ENCODE measurements around the gene SERBP1. TPM values are rescaled to one million over a fixed set of nuclear protein-coding genes. Genes with fewer than 3 reads are reported as not detected.

Gene SERBP1
- total RNA-seq, 1 donor from 2014 or later = 167 TPM

DNA sequence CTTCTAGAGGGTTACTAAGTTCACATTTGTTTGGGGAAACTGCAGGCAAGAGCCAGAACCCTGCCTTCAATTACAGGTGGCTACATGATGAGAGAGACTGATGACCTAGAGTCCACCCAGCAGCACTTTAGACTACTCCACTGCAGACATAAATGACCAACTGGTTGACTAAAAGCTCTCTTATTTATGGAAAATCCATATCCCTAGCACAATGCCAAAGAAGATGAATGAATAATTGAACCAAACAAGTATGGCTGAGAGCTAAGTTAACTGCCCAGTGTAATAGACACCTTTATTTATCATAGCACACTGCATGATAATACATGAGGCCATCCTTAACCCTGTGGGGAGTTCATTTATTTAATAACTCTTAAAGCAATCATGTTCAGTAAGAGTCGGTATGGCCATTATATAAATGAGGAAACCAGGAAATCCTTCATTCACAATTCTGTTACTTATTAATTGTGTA, 62.1 kb downstream of the SERBP1 start:
- intact Hi-C loops (cut with DNase I) = no loop called here
- no peak for DNase-seq (ENCODE audit: extremely low spot score in 2 of 2)

DNA sequence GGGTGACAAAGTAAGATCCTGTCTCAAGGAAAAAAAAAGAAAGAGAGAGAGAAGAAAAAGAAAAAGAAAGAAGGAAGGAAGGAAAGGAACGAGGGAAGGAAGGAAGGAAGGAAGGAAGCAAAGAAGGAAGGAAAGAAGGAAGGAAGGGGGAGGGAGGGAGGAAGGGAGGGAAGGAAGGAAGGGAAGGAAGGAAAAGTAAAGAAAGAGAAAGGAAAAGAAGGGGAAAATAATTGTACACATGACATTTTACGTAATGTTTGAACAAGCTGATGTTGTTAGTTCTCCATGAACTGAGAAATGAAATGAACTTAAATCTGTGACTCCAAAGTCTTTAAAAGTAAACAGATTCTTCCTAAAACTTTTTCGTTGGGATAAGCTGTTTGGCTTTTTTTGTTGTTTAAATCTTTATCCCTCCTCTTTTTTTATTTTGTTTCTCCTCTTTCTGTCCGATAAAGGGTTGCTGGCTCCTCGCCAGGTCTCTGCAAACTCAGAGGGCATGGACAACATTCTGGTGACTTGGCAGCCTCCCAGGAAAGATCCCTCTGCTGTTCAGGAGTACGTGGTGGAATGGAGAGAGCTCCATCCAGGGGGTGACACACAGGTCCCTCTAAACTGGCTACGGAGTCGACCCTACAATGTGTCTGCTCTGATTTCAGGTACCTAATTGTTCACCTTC, 62.7 kb downstream of the SERBP1 start:
- H3K4me1 ChIP-seq = no peaks in the 10 kb centered on the region
- no peak overlapping the region for H3K27ac ChIP-seq
- H3K4me3 ChIP-seq = no peak overlapping the region
- no peak for DNase-seq (ENCODE audit: extremely low spot score in 2 of 2)
- no peaks in the 10 kb centered on the region for H3K9me3 ChIP-seq
- intact Hi-C loops (cut with DNase I) = no loop called here
- H3K36me3 ChIP-seq = no peaks in the 10 kb centered on the region
- TF ChIP-seq POLR2AphosphoS5 (IDR thresholded peaks at IDR 0.05; ENCODE audit: insufficient read depth in 1 of 2, low read depth in 1 of 2) (no peak), POLR2A (IDR thresholded peaks at IDR 0.05) (no peak)
- TF ChIP-seq, protein P1, sequence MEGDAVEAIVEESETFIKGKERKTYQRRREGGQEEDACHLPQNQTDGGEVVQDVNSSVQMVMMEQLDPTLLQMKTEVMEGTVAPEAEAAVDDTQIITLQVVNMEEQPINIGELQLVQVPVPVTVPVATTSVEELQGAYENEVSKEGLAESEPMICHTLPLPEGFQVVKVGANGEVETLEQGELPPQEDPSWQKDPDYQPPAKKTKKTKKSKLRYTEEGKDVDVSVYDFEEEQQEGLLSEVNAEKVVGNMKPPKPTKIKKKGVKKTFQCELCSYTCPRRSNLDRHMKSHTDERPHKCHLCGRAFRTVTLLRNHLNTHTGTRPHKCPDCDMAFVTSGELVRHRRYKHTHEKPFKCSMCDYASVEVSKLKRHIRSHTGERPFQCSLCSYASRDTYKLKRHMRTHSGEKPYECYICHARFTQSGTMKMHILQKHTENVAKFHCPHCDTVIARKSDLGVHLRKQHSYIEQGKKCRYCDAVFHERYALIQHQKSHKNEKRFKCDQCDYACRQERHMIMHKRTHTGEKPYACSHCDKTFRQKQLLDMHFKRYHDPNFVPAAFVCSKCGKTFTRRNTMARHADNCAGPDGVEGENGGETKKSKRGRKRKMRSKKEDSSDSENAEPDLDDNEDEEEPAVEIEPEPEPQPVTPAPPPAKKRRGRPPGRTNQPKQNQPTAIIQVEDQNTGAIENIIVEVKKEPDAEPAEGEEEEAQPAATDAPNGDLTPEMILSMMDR (IDR thresholded peaks at IDR 0.05) = no peak
- H3K27me3 ChIP-seq = no peaks in the 10 kb centered on the region

More for the DNA sequence above, 62.1 kb downstream of the SERBP1 start:
- Histone ChIP-seq H3K36me3 (no peaks in the 10 kb centered on the region), H3K27me3 (no peaks in the 10 kb centered on the region), H3K9me3 (no peaks in the 10 kb centered on the region), H3K27ac (no peak overlapping the region), H3K4me3 (no peak overlapping the region), H3K4me1 (no peaks in the 10 kb centered on the region)
- TF ChIP-seq, protein P1 (IDR thresholded peaks at IDR 0.05) = no peak
- TF ChIP-seq POLR2AphosphoS5 (IDR thresholded peaks at IDR 0.05; ENCODE audit: insufficient read depth in 1 of 2, low read depth in 1 of 2) (no peak), POLR2A (IDR thresholded peaks at IDR 0.05) (no peak)

DNA sequence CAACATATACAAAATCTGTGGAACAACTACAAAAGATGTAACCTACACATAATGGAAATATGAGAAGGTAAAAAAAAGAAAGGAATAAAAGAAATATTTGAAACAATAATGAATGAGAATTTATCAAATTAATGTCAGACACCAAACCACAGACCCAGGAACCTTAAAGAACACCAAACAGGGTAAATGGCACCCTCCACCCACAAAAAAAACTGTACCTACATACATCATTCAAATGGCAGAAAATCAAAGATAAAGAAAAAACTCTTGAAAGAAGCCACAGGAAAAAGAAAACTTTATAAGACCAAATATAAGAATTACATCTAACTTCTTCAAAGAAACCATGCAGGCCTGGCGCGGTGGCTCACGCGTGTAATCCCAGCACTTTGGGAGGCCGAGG, 68.6 kb downstream of the SERBP1 start:
- no peaks in the 10 kb centered on the region for H3K36me3 ChIP-seq
- no peak for DNase-seq (ENCODE audit: extremely low spot score in 2 of 2)
- H3K9me3 ChIP-seq = no peaks in the 10 kb centered on the region
- H3K27ac ChIP-seq = no peak overlapping the region
- no peak overlapping the region for H3K4me3 ChIP-seq
- no peaks in the 10 kb centered on the region for H3K27me3 ChIP-seq
- H3K4me1 ChIP-seq = peaks cover under 1% of the 10 kb centered on the region
- TF ChIP-seq POLR2A (IDR thresholded peaks at IDR 0.05) = no peak
- no peak for TF ChIP-seq POLR2AphosphoS5 (IDR thresholded peaks at IDR 0.05; ENCODE audit: insufficient read depth in 1 of 2, low read depth in 1 of 2)
- TF ChIP-seq, protein P1 (IDR thresholded peaks at IDR 0.05) = no peak
- intact Hi-C loops (cut with DNase I) = no loop called here

DNA sequence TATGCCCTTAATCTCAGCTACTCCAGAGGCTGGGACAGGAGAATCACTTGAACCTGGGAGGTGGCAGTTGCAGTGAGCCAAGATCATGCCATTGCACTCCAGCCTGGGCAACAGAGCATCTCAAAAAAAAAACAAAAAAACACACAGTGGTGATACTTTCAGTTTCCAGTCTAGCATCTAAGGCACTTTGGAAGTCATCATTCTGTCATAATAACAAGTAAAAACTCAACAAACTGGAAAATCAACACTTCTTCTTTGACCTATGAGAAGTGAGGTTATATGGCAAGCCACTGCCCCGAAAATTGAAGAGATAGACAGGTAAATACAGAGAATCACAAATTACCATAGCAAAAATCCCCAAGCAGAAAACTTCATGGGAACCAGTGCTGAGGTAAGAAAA, 70.6 kb downstream of the SERBP1 start:
- Histone ChIP-seq H3K27me3 (no peaks in the 10 kb centered on the region), H3K27ac (no peak overlapping the region), H3K36me3 (no peaks in the 10 kb centered on the region), H3K9me3 (no peaks in the 10 kb centered on the region), H3K4me1 (peaks cover 8% of the 10 kb centered on the region), H3K4me3 (no peak overlapping the region)
- TF ChIP-seq, protein P1 (IDR thresholded peaks at IDR 0.05) = no peak
- TF ChIP-seq POLR2A (IDR thresholded peaks at IDR 0.05) (no peak), POLR2AphosphoS5 (IDR thresholded peaks at IDR 0.05; ENCODE audit: insufficient read depth in 1 of 2, low read depth in 1 of 2) (no peak)
- no peak for DNase-seq (ENCODE audit: extremely low spot score in 2 of 2)
- intact Hi-C loops (cut with DNase I) = no loop called here

Small RNA genes within 50 kb of the gene (small RNA-seq; reads per million reads assigned to genes)
- gene RNU6-387P = not detected

Other genes starting within 250 kb of the SERBP1 start
- 0.74 TPM for gene IL12RB2, start 122.5 kb downstream of the SERBP1 start, total RNA-seq

All from vagina (tissue), 2 donors.